Measurements from ENCODE around the gene MXD1.
A peak's percentile ranks its signal among the peaks of the same experiment; 100 is the strongest.
"Not testable (repeated sequence)": the region's sequence is repeated elsewhere in the genome, so short reads cannot be mapped to it uniquely, and the experiment has no call there.

MXD1 gene

GRCh38 chr2:69914950-69915945 is at the start of gene MXD1:
MXD1 (plus strand) TSS chr2:69915109; CDS start chr2:69915331, 222 bp downstream.
- Histone ChIP-seq H3K36me3 (ENCODE audit: control insufficient read depth, insufficient read depth, low read length) (peaks cover 6% of the 10 kb centered on the region), H3K4me1 (ENCODE audit: control insufficient read depth, insufficient read depth, low read length) (peaks cover 2% of the 10 kb centered on the region), H3K9ac (ENCODE audit: low read length) (peak within 1 kb of the TSS; percentile 75), H3K27me3 (ENCODE audit: control insufficient read depth, insufficient read depth, low read length) (no peaks in the 10 kb centered on the region), H3K4me3 (ENCODE audit: low read length) (peak within 1 kb of the TSS; percentile 79), H3K27ac (ENCODE audit: low read depth, low read length) (peak within 1 kb of the TSS; percentile 93)

- H3K27ac ChIP-seq (ENCODE audit: low read depth, low read length) = no peak overlapping the region
- no peaks in the 10 kb centered on the region for H3K27me3 ChIP-seq (ENCODE audit: control insufficient read depth, insufficient read depth, low read length)
- H3K4me1 ChIP-seq (ENCODE audit: control insufficient read depth, insufficient read depth, low read length) = no peaks in the 10 kb centered on the region
- H3K4me3 ChIP-seq (ENCODE audit: low read length) = no peak overlapping the region
- no peaks in the 10 kb centered on the region for H3K36me3 ChIP-seq (ENCODE audit: control insufficient read depth, insufficient read depth, low read length)
- no peak overlapping the region for H3K9ac ChIP-seq (ENCODE audit: low read length)
These were observed 26.5 kb upstream of the MXD1 start for GRCh38 chr2:69888451-69888850.

- H3K4me3 ChIP-seq (ENCODE audit: low read length) = no peak overlapping the region
- H3K36me3 ChIP-seq (ENCODE audit: control insufficient read depth, insufficient read depth, low read length) = no peaks in the 10 kb centered on the region
- no peaks in the 10 kb centered on the region for H3K4me1 ChIP-seq (ENCODE audit: control insufficient read depth, insufficient read depth, low read length)
- no peak overlapping the region for H3K27ac ChIP-seq (ENCODE audit: low read depth, low read length)
- H3K9ac ChIP-seq (ENCODE audit: low read length) = no peak overlapping the region
- no peaks in the 10 kb centered on the region for H3K27me3 ChIP-seq (ENCODE audit: control insufficient read depth, insufficient read depth, low read length)
These were observed 25.6 kb upstream of the MXD1 start for GRCh38 chr2:69889302-69889701.

- no peak overlapping the region for H3K9ac ChIP-seq (ENCODE audit: low read length)
- H3K36me3 ChIP-seq (ENCODE audit: control insufficient read depth, insufficient read depth, low read length) = no peaks in the 10 kb centered on the region
- peaks cover 2% of the 10 kb centered on the region for H3K4me1 ChIP-seq (ENCODE audit: control insufficient read depth, insufficient read depth, low read length)
- H3K27ac ChIP-seq (ENCODE audit: low read depth, low read length) = no peak overlapping the region
- no peak overlapping the region for H3K4me3 ChIP-seq (ENCODE audit: low read length)
- no peaks in the 10 kb centered on the region for H3K27me3 ChIP-seq (ENCODE audit: control insufficient read depth, insufficient read depth, low read length)
These were observed 24.0 kb upstream of the MXD1 start for GRCh38 chr2:69890881-69891280.

GRCh38 chr2:69892838-69893424 is 22.0 kb upstream of the MXD1 start:
- H3K27ac ChIP-seq (ENCODE audit: low read depth, low read length) = peak overlapping the region; percentile 74
- not testable (repeated sequence) for H3K36me3 ChIP-seq (ENCODE audit: control insufficient read depth, insufficient read depth, low read length); H3K9ac ChIP-seq (ENCODE audit: low read length); H3K27me3 ChIP-seq (ENCODE audit: control insufficient read depth, insufficient read depth, low read length); H3K4me3 ChIP-seq (ENCODE audit: low read length); H3K4me1 ChIP-seq (ENCODE audit: control insufficient read depth, insufficient read depth, low read length)

GRCh38 chr2:69893684-69894551 is 21.0 kb upstream of the MXD1 start, which contains the start of gene SNRNP27:
SNRNP27 (plus strand) TSS chr2:69893956; CDS start chr2:69893985, 29 bp downstream.
- peak within 1 kb of the TSS; percentile 79 for H3K4me3 ChIP-seq (ENCODE audit: low read length)
- no peaks in the 10 kb centered on the region for H3K27me3 ChIP-seq (ENCODE audit: control insufficient read depth, insufficient read depth, low read length)
- peak within 1 kb of the TSS; percentile 74 for H3K27ac ChIP-seq (ENCODE audit: low read depth, low read length)
- H3K9ac ChIP-seq (ENCODE audit: low read length) = peak within 1 kb of the TSS; percentile 66
- peaks cover 2% of the 10 kb centered on the region for H3K4me1 ChIP-seq (ENCODE audit: control insufficient read depth, insufficient read depth, low read length)
- peaks cover 7% of the 10 kb centered on the region for H3K36me3 ChIP-seq (ENCODE audit: control insufficient read depth, insufficient read depth, low read length)

- not testable (repeated sequence) for H3K4me1 ChIP-seq (ENCODE audit: control insufficient read depth, insufficient read depth, low read length); H3K27ac ChIP-seq (ENCODE audit: low read depth, low read length); H3K9ac ChIP-seq (ENCODE audit: low read length); H3K27me3 ChIP-seq (ENCODE audit: control insufficient read depth, insufficient read depth, low read length); H3K36me3 ChIP-seq (ENCODE audit: control insufficient read depth, insufficient read depth, low read length)
- H3K4me3 ChIP-seq (ENCODE audit: low read length) = peak overlapping the region; percentile 79
These were observed 20.2 kb upstream of the MXD1 start for GRCh38 chr2:69894737-69895136.

GRCh38 chr2:69902213-69902922 is 12.5 kb upstream of the MXD1 start:
- Histone ChIP-seq H3K27ac (ENCODE audit: low read depth, low read length) (no peak overlapping the region), H3K36me3 (ENCODE audit: control insufficient read depth, insufficient read depth, low read length) (peaks cover 17% of the 10 kb centered on the region), H3K27me3 (ENCODE audit: control insufficient read depth, insufficient read depth, low read length) (no peaks in the 10 kb centered on the region), H3K9ac (ENCODE audit: low read length) (no peak overlapping the region), H3K4me1 (ENCODE audit: control insufficient read depth, insufficient read depth, low read length) (no peaks in the 10 kb centered on the region), H3K4me3 (ENCODE audit: low read length) (peak overlapping the region; percentile 17)

GRCh38 chr2:69907216-69907615 is 7.7 kb upstream of the MXD1 start:
- H3K4me3 ChIP-seq (ENCODE audit: low read length) = no peak overlapping the region
- no peak overlapping the region for H3K27ac ChIP-seq (ENCODE audit: low read depth, low read length)
- H3K9ac ChIP-seq (ENCODE audit: low read length) = no peak overlapping the region
- peaks cover 2% of the 10 kb centered on the region for H3K36me3 ChIP-seq (ENCODE audit: control insufficient read depth, insufficient read depth, low read length)
- peaks cover 2% of the 10 kb centered on the region for H3K4me1 ChIP-seq (ENCODE audit: control insufficient read depth, insufficient read depth, low read length)
- H3K27me3 ChIP-seq (ENCODE audit: control insufficient read depth, insufficient read depth, low read length) = no peaks in the 10 kb centered on the region

GRCh38 chr2:69911985-69912563 is 2.8 kb upstream of the MXD1 start:
- Histone ChIP-seq H3K4me3 (ENCODE audit: low read length) (no peak overlapping the region), H3K9ac (ENCODE audit: low read length) (no peak overlapping the region), H3K27me3 (ENCODE audit: control insufficient read depth, insufficient read depth, low read length) (no peaks in the 10 kb centered on the region), H3K4me1 (ENCODE audit: control insufficient read depth, insufficient read depth, low read length) (peaks cover 2% of the 10 kb centered on the region), H3K36me3 (ENCODE audit: control insufficient read depth, insufficient read depth, low read length) (peaks cover 3% of the 10 kb centered on the region), H3K27ac (ENCODE audit: low read depth, low read length) (no peak overlapping the region)

- H3K27me3 ChIP-seq (ENCODE audit: control insufficient read depth, insufficient read depth, low read length) = no peaks in the 10 kb centered on the region
- H3K4me3 ChIP-seq (ENCODE audit: low read length) = peak overlapping the region; percentile 73
- H3K4me1 ChIP-seq (ENCODE audit: control insufficient read depth, insufficient read depth, low read length) = peaks cover 2% of the 10 kb centered on the region
- H3K9ac ChIP-seq (ENCODE audit: low read length) = peak overlapping the region; percentile 75
- H3K27ac ChIP-seq (ENCODE audit: low read depth, low read length) = peak overlapping the region; percentile 93
- H3K36me3 ChIP-seq (ENCODE audit: control insufficient read depth, insufficient read depth, low read length) = peaks cover 6% of the 10 kb centered on the region
These were observed 552 bp upstream of the MXD1 start for GRCh38 chr2:69914164-69914949.

Measured in rectal smooth muscle tissue (tissue), 1 donor.